Measurements from ENCODE around the gene VWA3B. TPM values are rescaled to one million over a fixed set of nuclear protein-coding genes. Genes with fewer than 3 reads are reported as not detected.

Gene VWA3B
- polyA plus RNA-seq, 3 donors, result not detected

GRCh38 chr2:98110741-98111140 is 23.8 kb downstream of the VWA3B start:
- Histone ChIP-seq H3K27ac (ENCODE audit: low read depth in 1 of 2, low read length in 2 of 2) (no peak overlapping the region), H3K4me2 (replicated peaks; ENCODE audit: extremely low read depth, low read length, poor library complexity, severe bottlenecking) (no peak overlapping the region), H3K9ac (ENCODE audit: insufficient read depth, low read length, poor library complexity, severe bottlenecking) (no peak overlapping the region), H3K4me3 (replicated peaks in 1 of 3; ENCODE audit: low read depth in 2 of 3, low read length in 3 of 3) (no peak overlapping the region), H3K36me3 (replicated peaks in 1 of 2; ENCODE audit: control insufficient read depth in 1 of 2, insufficient read depth in 2 of 2, low read length in 2 of 2) (no peaks in the 10 kb centered on the region), H4K20me1 (ENCODE audit: insufficient read depth, low read length) (no peaks in the 10 kb centered on the region), H2AFZ (ENCODE audit: insufficient read depth, low read depth, low read length, poor library complexity, severe bottlenecking) (no peak overlapping the region), H3K4me1 (ENCODE audit: control insufficient read depth in 1 of 2, insufficient read depth in 2 of 2, low read length in 2 of 2) (no peaks in the 10 kb centered on the region), H3K9me3 (replicated peaks in 1 of 2; ENCODE audit: control insufficient read depth in 1 of 2, insufficient read depth in 1 of 2, low read length in 2 of 2) (peaks cover 3 to 8% of the 10 kb centered on the region in 2 donors), H3K79me2 (ENCODE audit: insufficient read depth, low read length) (no peaks in the 10 kb centered on the region), H3K27me3 (ENCODE audit: control insufficient read depth in 2 of 2, insufficient read depth in 2 of 2, low read length in 2 of 2) (no peaks in the 10 kb centered on the region)
- DNase-seq, result no peak
- WGBS (ENCODE audit: insufficient coverage), result no CpG with 5 or more reads among the region's 2 CpGs
- H3K27me3 Mint-ChIP-seq (ENCODE audit: low read depth in 3 of 3), result peaks cover 2 to 13% (median 4%) of the 10 kb centered on the region in 3 donors
- peaks cover 13 to 28% (median 16%) of the 10 kb centered on the region in 7 donors for H3K9me3 Mint-ChIP-seq
- no peaks in the 10 kb centered on the region for H3K4me1 Mint-ChIP-seq
- intact Hi-C loops (cut with micrococcal nuclease), result no loop called here
- H3K4me3 Mint-ChIP-seq, result no peak overlapping the region
- no peak overlapping the region for H3K27ac Mint-ChIP-seq
- TF ChIP-seq, protein P1, sequence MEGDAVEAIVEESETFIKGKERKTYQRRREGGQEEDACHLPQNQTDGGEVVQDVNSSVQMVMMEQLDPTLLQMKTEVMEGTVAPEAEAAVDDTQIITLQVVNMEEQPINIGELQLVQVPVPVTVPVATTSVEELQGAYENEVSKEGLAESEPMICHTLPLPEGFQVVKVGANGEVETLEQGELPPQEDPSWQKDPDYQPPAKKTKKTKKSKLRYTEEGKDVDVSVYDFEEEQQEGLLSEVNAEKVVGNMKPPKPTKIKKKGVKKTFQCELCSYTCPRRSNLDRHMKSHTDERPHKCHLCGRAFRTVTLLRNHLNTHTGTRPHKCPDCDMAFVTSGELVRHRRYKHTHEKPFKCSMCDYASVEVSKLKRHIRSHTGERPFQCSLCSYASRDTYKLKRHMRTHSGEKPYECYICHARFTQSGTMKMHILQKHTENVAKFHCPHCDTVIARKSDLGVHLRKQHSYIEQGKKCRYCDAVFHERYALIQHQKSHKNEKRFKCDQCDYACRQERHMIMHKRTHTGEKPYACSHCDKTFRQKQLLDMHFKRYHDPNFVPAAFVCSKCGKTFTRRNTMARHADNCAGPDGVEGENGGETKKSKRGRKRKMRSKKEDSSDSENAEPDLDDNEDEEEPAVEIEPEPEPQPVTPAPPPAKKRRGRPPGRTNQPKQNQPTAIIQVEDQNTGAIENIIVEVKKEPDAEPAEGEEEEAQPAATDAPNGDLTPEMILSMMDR (IDR thresholded peaks at IDR 0.05), result no peak
- H3K36me3 Mint-ChIP-seq, result no peaks in the 10 kb centered on the region

DNA sequence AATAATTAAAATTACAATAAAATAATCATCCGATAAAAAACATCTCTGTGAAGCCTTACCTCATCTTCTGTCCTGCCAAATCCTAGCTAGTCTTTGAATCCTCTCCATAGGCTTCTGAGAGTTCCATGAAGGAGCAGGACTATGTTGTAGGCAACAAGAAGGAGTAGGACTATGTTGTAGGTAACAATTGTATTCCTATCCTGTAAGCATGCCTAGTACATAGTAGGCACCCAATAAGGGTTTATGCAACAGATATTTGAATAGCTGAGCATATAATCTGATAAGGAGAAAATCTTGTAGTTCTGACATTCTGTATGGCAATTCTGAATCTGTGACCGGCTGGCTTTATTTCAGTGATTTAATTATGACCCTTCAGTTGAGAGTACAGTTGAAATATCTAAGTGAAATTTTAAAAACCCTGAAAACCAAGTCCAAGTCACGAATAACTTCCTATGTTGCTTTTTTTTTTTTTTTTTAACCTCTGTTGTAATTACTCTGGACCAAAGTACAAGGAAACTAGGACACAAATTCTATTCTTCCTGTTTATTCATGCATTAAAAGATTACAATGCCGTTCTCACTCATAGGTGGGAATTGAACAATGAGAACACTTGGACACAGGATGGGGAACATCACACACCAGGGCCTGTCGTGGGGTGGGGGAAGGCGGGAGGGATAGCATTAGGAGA is 27.8 kb downstream of the VWA3B start:
- peaks cover 3 to 16% (median 7%) of the 10 kb centered on the region in 3 donors for H3K27me3 Mint-ChIP-seq (ENCODE audit: low read depth in 3 of 3)

More for the DNA sequence above, 27.8 kb downstream of the VWA3B start:
- Histone ChIP-seq H3K79me2 (ENCODE audit: insufficient read depth, low read length) (no peaks in the 10 kb centered on the region), H3K27ac (ENCODE audit: low read depth in 1 of 2, low read length in 2 of 2) (no peak overlapping the region), H3K4me1 (ENCODE audit: control insufficient read depth in 1 of 2, insufficient read depth in 2 of 2, low read length in 2 of 2) (no peaks in the 10 kb centered on the region), H3K9ac (ENCODE audit: insufficient read depth, low read length, poor library complexity, severe bottlenecking) (no peak overlapping the region), H3K9me3 (replicated peaks in 1 of 2; ENCODE audit: control insufficient read depth in 1 of 2, insufficient read depth in 1 of 2, low read length in 2 of 2) (peaks cover 3 to 8% of the 10 kb centered on the region in 2 donors), H2AFZ (ENCODE audit: insufficient read depth, low read depth, low read length, poor library complexity, severe bottlenecking) (no peak overlapping the region), H3K4me2 (replicated peaks; ENCODE audit: extremely low read depth, low read length, poor library complexity, severe bottlenecking) (no peak overlapping the region), H3K36me3 (replicated peaks in 1 of 2; ENCODE audit: control insufficient read depth in 1 of 2, insufficient read depth in 2 of 2, low read length in 2 of 2) (no peaks in the 10 kb centered on the region), H3K4me3 (replicated peaks in 1 of 3; ENCODE audit: low read depth in 2 of 3, low read length in 3 of 3) (no peak overlapping the region), H3K27me3 (ENCODE audit: control insufficient read depth in 2 of 2, insufficient read depth in 2 of 2, low read length in 2 of 2) (no peaks in the 10 kb centered on the region), H4K20me1 (ENCODE audit: insufficient read depth, low read length) (no peaks in the 10 kb centered on the region)
- H3K36me3 Mint-ChIP-seq, result no peaks in the 10 kb centered on the region
- H3K9me3 Mint-ChIP-seq, result peaks cover 13 to 28% (median 16%) of the 10 kb centered on the region in 7 donors
- no peak overlapping the region for H3K27ac Mint-ChIP-seq
- H3K4me3 Mint-ChIP-seq, result no peak overlapping the region
- no peak for DNase-seq
- WGBS (ENCODE audit: insufficient coverage), result no CpG with 5 or more reads among the region's 6 CpGs
- intact Hi-C loops (cut with micrococcal nuclease), result no loop called here
- peaks cover 5% of the 10 kb centered on the region for H3K4me1 Mint-ChIP-seq
- TF ChIP-seq, protein P1 (IDR thresholded peaks at IDR 0.05), result no peak

Data from CD14-positive monocyte (primary cell).